NCI-H748 (cell line): Measurements from ENCODE around the gene TSR1.
"Not testable (repeated sequence)": the region's sequence is repeated elsewhere in the genome, so short reads cannot be mapped to it uniquely, and the experiment has no call there.

ENCODE experiments used
- DNase-seq: peaks from one replicate; lab custom pipeline; 2025; ENCODE audit not compliant: unreplicated experiment; lab: John Stamatoyannopoulos, UW

Gene TSR1

GRCh38 chr17:2338315-2338657, 2.0 kb upstream of the TSR1 start:
- DNase-seq, result no peak

- peak; percentile 71 for DNase-seq
Measured at GRCh38 chr17:2337544-2338314, 1.5 kb upstream of the TSR1 start.

DNA sequence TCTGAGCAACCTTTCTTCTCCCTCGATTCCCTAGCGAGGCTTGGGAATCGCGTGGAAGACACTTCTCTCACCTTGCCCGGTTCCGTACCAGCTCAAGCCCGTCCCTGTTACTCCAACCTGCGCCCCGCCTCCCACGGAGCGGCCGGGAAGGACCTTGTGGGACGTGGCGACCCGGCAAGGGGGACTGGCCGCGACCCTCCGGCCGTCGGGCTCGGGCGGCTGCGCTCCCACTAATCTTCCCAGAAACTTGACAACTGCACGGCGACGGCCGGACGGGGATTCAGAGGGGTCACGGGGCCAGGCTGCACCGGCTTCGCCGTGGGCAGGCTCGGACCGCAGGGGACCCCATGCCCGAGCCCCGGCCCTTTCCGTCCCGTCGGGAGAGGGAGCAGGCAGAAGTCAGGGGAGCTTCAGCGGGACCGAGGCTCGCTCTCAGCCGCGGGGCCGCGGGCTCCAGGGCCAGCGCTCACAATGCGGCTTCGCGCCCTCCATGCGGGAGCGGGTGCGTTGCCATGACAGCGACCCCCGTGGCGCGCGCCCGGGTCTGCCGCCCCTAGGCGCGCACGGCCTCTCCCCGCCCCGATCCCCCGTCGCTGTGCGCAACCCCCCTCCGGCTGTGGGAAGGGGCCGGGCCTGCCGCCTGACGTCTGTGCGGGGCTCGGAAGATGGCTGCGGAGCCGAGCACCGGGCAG, 741 bp upstream of the TSR1 start, which contains the start of gene SGSM2:
Gene SGSM2 (plus strand): TSS at position 650 of the 692 bp plus-strand sequence. CDS start 188 bp downstream, outside the sequence.
- DNase-seq, result peak; percentile 80

GRCh38 chr17:2335726-2336214, 487 bp downstream of the TSR1 start:
- no peak for DNase-seq

DNA sequence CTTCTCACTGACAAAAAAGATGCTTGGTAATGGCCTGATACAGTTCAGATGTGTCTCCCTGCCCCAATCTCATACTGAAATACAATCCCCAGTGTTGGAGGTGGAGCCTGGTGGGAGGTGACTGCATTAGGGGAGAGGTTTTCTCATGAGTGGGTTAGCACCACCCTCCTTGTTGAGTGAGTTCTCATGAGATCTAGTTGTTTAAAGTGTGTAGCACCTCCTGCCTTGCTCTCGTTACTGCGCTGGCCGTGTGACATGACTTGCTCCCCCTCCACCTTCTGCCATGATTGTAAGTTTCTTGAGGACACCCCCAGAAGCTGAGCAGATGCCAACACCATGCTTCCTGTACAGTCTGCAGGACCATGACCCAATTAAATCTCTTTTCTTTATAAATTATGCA, 5.0 kb downstream of the TSR1 start:
- no peak for DNase-seq

DNA sequence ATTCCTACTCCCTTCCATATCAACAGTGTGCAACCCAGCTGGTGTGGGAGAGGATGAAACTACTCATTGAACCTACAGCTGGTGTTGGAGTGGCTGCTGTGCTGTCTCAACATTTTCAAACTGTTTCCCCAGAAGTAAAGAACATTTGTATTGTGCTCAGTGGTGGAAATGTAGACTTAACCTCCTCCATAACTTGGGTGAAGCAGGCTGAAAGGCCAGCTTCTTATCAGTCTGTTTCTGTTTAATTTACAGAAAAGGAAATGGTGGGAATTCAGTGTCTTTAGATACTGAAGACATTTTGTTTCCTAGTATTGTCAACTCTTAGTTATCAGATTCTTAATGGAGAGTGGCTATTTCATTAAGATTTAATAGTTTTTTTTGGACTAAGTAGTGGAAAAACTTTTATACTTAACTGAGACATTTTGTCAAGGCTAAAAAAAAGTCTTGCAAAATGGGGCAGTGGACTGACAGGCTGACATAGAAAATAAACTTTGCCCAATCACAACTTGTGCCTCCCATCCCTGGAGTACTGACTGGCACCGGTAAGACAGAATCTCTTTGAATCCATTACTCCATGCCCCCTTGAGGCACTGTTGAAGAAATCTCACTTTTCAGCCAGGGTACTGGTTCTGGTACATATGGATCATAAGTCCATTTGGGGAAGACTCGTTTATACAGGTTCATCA, 12.5 kb downstream of the TSR1 start:
- DNase-seq, result no peak

DNA sequence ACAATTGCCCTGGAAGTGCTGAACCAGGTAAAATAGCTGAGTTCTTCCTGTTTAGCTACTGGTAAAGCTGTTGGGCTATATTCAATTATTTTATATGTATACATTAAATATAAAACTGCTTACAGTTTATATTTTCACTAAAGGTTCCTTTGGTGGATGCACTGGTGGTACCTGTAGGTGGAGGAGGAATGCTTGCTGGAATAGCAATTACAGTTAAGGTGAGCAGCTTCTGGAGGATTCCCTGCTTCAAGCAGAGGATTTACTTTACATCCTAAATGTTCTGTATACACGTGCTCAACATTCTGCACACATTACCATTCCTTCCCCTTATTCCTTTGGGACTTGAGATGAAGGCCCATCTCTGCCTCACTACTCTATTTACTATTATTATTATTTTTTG, 14.9 kb downstream of the TSR1 start:
- DNase-seq, result no peak

DNA sequence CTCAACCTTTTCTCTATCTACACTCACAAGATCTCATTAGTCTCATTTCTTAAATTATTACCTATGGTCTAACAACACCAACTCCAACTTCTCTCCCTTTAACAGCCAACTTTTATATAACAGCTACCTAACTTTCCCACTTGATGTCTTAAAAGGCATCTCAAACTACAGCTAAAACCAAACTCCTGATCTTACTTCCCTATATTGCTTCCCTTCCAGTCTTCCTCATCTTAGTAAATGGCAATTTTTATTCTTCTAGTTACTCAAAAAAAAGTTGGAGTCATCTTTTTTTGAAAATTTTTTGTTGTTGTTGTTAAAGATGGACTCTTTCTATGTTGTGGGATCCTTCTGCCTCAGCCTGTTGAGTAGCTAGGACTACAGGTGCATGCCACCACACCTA, 17.2 kb downstream of the TSR1 start:
- no peak for DNase-seq

DNA sequence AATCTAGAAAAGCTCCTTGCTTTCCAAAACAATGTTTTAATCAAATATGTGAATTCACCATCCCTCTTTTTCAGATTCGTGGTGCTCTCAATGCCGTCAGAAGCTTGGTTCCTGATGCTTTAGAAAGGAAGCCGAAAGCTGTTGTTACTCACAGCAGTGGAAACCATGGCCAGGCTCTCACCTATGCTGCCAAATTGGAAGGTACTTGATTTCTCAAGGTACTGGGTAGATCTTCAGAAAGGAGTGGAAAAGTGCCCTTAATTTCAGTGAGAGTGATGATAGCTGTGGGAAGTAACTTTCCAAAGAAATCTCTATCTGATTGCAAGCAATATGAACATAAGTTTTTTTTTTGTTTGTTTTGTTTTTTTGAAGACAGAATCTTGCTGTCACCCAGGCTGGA, 18.5 kb downstream of the TSR1 start:
- DNase-seq, result no peak

GRCh38 chr17:2316916-2317205, 19.4 kb downstream of the TSR1 start:
- not testable (repeated sequence) for DNase-seq

GRCh38 chr17:2312736-2313135, 23.5 kb downstream of the TSR1 start:
- no peak for DNase-seq

GRCh38 chr17:2309338-2310154, 26.7 kb downstream of the TSR1 start:
- DNase-seq, result no peak

DNA sequence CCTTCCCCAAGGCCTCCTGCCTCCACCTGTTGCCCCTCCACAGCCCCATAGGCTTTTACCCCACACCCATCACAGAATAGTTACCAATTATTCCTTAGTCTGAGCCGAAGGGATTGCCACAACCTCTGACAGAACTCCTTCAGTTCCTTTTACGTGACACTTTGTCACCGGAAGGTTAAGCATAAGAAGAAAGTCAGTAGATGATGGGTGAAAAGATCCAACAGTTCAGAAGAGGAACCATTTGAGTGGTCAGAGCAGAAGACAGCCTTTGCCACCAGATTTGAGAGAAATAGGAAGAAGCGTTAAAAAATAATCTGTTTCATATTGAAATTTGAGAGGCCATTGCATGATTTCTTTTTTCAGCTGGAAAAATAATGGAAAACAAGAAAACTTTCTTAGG, 31.3 kb downstream of the TSR1 start:
- no peak for DNase-seq

DNA sequence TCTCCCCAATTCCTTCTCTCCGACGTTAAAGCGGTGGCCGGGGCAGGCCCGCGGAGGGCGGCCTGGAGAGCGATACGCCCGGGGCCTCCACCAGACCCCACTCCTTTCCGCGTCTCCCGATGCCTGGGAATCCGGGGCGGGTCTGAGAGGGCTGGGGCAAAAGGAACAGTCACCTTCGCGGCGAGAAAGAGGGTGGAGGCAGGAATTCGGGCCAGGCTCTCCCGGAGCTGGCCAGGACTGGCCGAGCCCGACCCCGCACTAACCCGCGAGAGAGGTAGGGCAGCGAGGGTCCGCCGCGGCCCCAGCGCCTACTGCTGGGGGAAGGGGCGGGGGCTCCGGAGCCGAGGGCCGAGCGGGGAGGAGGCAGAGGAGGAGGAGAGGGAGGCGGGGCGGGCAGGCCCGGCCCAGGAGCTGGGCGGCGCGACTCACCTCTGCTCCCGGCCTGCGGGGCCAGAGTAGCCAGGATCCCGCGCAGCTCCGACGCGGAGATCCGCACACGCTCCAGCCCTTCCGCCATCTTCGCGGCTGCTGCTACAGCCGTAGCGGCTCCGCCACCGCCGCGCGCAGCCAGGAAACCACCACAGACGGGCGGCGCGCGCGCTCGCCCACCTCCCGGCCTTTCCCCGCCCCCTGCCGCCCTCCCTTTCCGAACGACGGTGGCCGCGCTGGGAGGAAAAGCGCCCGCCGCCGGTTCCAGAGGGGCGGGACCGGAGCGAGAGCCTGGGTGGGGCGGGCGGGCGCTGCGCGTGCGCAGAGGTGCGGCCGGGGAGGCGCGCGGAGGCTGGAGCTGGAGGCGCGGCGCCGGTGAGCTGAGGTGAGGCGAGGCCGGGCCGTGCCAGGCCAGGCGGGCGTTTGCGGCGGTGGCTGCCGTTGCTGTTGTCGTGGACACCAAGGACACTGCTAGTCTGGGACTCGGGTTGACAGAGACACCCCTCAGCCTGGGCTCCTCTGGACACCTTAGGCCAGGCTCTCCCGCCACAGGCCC, 32.8 kb downstream of the TSR1 start, which contains the start of the genes SMG6 and SRR:
Gene SMG6 (minus strand): TSS at position 582 of the 985 bp plus-strand sequence. CDS start 65 bp downstream, at position 517.
Gene SRR (plus strand): TSS at position 747 of the 985 bp plus-strand sequence. CDS start 11,611 bp downstream, outside the sequence.
- peak; percentile 95 for DNase-seq

- peak; percentile 41 for DNase-seq
Measured at GRCh38 chr17:2302778-2303203, 33.5 kb downstream of the TSR1 start.

DNA sequence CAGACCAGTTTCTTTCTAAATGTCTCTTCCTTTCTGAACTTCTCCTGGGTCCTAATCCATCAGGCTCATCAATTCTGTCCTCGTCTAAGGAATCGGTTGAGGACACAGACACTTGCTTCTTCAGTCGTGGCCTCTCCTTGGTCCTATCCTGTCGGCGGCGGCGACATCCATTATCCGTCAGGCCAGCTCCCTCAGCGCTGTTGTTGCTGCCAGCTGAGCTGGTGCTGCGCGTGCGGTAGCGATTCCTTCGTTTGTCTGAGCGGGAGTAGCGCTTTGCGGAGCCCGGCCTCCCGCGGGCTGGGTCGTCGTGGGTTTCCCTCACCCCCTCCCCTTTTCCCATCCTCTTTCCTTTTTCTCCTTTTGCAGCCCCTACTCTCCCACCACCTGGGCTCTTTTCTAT, 36.5 kb downstream of the TSR1 start:
- DNase-seq, result no peak

- no peak for DNase-seq
Measured at GRCh38 chr17:2299136-2299535, 37.1 kb downstream of the TSR1 start.

GRCh38 chr17:2297023-2297422, 39.2 kb downstream of the TSR1 start:
- DNase-seq, result no peak

- DNase-seq, result no peak
Measured at GRCh38 chr17:2295575-2295974, 40.7 kb downstream of the TSR1 start.

- no peak for DNase-seq
Measured at GRCh38 chr17:2292100-2292499, 44.2 kb downstream of the TSR1 start.
